KBM-7 (cell line): ENCODE data around the gene MCTP1.

Experiments
- DNase-seq: peaks from one replicate; pipeline ENCODE4 v3.0.0-alpha.2; 2015
- in situ Hi-C: fragments of 300-500 bp; cut with MboI; formaldehyde crosslinking; loops from 2 replicates; pipeline ENCODE4 v1.14.3; 2020; ENCODE audit warnings: low sequenced_read_pairs, low pct_unique_long_range_greater_than_20kb, mixed read lengths

Gene MCTP1

GRCh38 chr5:94674490-94675382 lies 610.2 kb downstream of the MCTP1 start:
- DNase-seq = no peak
- in situ Hi-C loops = no loop called here

DNA sequence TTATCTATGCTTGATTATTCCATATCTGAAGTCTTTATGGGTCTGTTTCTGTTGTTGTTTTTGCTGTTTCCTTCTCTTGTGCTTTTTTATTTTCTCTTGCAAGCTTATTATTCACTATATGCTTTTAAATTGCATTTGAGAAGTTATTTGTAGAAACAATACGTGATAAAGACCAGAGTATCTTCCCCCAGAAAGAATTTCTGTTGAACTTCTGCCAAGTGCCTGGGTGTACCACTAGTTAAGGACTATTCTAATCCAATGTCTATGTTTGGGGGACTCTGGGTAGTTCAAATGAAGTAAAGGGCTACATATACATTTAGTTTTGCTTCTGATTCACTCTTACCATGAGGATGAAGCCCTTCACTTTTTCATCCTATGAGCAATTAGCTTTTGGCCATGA lies 612.1 kb downstream of the MCTP1 start:
- no peak for DNase-seq
- in situ Hi-C loops = no loop called here

DNA sequence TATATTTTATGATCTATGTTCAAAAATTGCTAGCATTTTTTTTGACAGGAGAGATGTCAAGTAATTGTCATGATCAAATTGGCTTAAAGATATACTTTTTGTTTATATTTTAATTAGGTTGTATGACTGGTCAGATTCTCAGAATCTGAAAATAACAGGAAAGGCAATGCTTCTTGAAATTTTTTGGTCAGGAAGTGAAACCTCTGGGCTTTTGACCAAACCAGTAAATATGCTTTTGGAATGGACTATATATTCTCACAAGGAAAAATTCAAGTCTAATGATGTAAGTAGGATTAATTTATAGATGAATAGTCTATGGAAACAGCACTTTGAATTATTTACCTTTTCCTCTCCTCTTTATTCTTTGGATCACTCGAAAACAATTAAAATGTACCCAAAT lies 614.2 kb downstream of the MCTP1 start:
- in situ Hi-C loops = no loop called here
- DNase-seq = no peak

DNA sequence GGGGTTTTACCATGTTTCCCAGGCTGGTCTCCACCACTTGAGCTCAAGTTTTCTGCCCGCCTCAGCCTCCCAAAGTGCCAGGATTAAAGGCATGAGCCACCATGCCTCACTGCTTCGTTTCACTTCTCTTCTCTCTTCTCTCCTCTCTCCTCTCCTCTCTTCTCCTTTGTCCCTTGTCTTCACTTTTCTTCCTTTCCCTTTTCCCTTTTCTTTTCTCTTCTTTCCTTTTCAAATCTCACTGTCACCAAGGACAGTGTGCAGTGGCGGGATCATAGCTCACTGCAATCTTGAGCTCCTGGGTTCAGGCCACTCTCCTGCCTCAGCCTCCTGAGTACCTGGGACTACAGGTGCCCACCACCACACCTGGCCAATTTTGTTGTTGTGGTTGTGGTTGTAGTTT lies 617.0 kb downstream of the MCTP1 start:
- no peak for DNase-seq
- in situ Hi-C loops = no loop called here

GRCh38 chr5:94661086-94661485 lies 623.8 kb downstream of the MCTP1 start:
- DNase-seq = no peak
- in situ Hi-C loops = no loop called here

GRCh38 chr5:94660506-94660905 lies 624.4 kb downstream of the MCTP1 start:
- in situ Hi-C loops = no loop called here
- DNase-seq = no peak

DNA sequence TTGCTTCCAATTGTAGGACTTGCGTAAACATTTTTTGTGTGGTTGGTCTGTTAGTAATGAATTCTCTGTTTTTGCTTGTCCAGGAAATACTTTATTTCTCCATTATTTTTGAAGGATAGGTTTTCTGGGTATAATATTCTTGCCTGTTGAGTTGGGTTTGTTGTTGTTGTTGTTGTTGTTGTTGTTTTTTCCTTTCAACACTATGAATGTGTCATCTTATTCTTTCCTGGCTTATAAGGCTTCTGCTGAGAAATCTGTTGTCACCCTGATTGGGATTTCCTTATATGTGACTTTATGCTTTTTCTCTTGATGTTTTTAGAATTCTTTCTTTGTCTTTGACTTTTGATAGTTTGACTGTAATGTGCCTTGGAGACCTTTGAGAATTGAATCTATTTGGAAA lies 626.6 kb downstream of the MCTP1 start:
- DNase-seq = no peak

More for the DNA sequence above, 626.6 kb downstream of the MCTP1 start:
- in situ Hi-C loops = no loop called here
